WERI-Rb-1 (cell line): ENCODE measurements around the gene OR51A7.

Experiments used
- DNase-seq: peaks from one replicate; pipeline ENCODE4 v3.0.0-alpha.2; 2020
- H3K27ac ChIP-seq: fragments of 250-450 bp; sonication (Bioruptor Pico); 2 replicates; pipeline ENCODE4 v1.5.1; 2020; ENCODE audit warnings: mild to moderate bottlenecking, moderate library complexity
- H3K27me3 ChIP-seq: fragments of 250-450 bp; sonication (Bioruptor Pico); 2 replicates; pipeline ENCODE4 v1.5.1; 2021; ENCODE audit warnings: mild to moderate bottlenecking, low read depth, moderate library complexity; ENCODE audit not compliant: insufficient read depth, severe bottlenecking
- H3K36me3 ChIP-seq: fragments of 250-450 bp; sonication (Bioruptor Pico); 2 replicates; pipeline ENCODE4 v1.5.1; 2020; ENCODE audit warnings: mild to moderate bottlenecking, moderate library complexity
- H3K4me3 ChIP-seq: 2 replicates; pipeline ENCODE4 v1.5.1; 2011; ENCODE audit warnings: low read depth, mild to moderate bottlenecking, control low read depth, low read length
- H3K9me3 ChIP-seq: fragments of 250-450 bp; sonication (Bioruptor Pico); 2 replicates; pipeline ENCODE4 v1.5.1; 2021; ENCODE audit warnings: mild to moderate bottlenecking, moderate library complexity; ENCODE audit not compliant: severe bottlenecking
- CTCF ChIP-seq: IDR thresholded peaks from 2 replicates; pipeline ENCODE4 v1.5.1; 2011; ENCODE audit warnings: low read depth, mild to moderate bottlenecking, control low read depth, inconsistent platforms, low read length

OR51A7 gene

GRCh38 chr11:4891996-4892640 is 11.5 kb upstream of the OR51A7 start:
- no peak for TF ChIP-seq CTCF
- no peak for DNase-seq
- Histone ChIP-seq H3K27ac (no peak overlapping the region), H3K27me3 (peaks cover 47% of the 10 kb centered on the region), H3K9me3 (no peaks in the 10 kb centered on the region), H3K36me3 (no peaks in the 10 kb centered on the region), H3K4me3 (no peak overlapping the region)

- Histone ChIP-seq H3K4me3 (no peak overlapping the region), H3K36me3 (no peaks in the 10 kb centered on the region), H3K27ac (no peak overlapping the region), H3K27me3 (peaks cover 50% of the 10 kb centered on the region), H3K9me3 (no peaks in the 10 kb centered on the region)
- no peak for TF ChIP-seq CTCF
- no peak for DNase-seq
These were observed 13.0 kb downstream of the OR51A7 start for GRCh38 chr11:4916581-4916980.

- DNase-seq = no peak
- Histone ChIP-seq H3K9me3 (no peaks in the 10 kb centered on the region), H3K4me3 (no peak within 1 kb of the TSS), H3K27ac (no peak within 1 kb of the TSS), H3K36me3 (no peaks in the 10 kb centered on the region), H3K27me3 (peaks cover 44% of the 10 kb centered on the region)
- TF ChIP-seq CTCF = no peak
These were observed 15.7 kb downstream of the OR51A7 start, which contains the start of gene OR51G2 for GRCh38 chr11:4919250-4919649. Gene OR51G2, minus strand, starts transcription at chr11:4919350. Its CDS starts 3,687 bp downstream, at chr11:4915663.

GRCh38 chr11:4921796-4922195 is 18.2 kb downstream of the OR51A7 start:
- Histone ChIP-seq H3K36me3 (no peaks in the 10 kb centered on the region), H3K27me3 (peaks cover 47% of the 10 kb centered on the region), H3K9me3 (no peaks in the 10 kb centered on the region), H3K4me3 (no peak overlapping the region), H3K27ac (no peak overlapping the region)
- TF ChIP-seq CTCF = no peak
- no peak for DNase-seq

GRCh38 chr11:4922304-4922703 is 18.7 kb downstream of the OR51A7 start:
- DNase-seq = no peak
- H3K36me3 ChIP-seq = no peaks in the 10 kb centered on the region
- no peak overlapping the region for H3K27ac ChIP-seq
- no peaks in the 10 kb centered on the region for H3K9me3 ChIP-seq
- TF ChIP-seq CTCF = no peak
- peaks cover 46% of the 10 kb centered on the region for H3K27me3 ChIP-seq
- no peak overlapping the region for H3K4me3 ChIP-seq

GRCh38 chr11:4924239-4924638 is 20.7 kb downstream of the OR51A7 start, which contains the start of gene OR51G1:
Gene OR51G1, minus strand, starts transcription at chr11:4924339. Its CDS starts 0 bp downstream, at chr11:4924339.
- H3K9me3 ChIP-seq = no peaks in the 10 kb centered on the region
- H3K36me3 ChIP-seq = no peaks in the 10 kb centered on the region
- H3K27ac ChIP-seq = no peak within 1 kb of the TSS
- DNase-seq = no peak
- H3K27me3 ChIP-seq = peaks cover 44% of the 10 kb centered on the region
- no peak for TF ChIP-seq CTCF
- no peak within 1 kb of the TSS for H3K4me3 ChIP-seq
